Activated T-cell treated with anti-CD3 and anti-CD28 coated beads, Interleukin-2, amount 50 U/mL, for 24 hours (primary cell): Measurements from ENCODE around the gene DXO.
A peak's percentile ranks its signal among the peaks of the same experiment; 100 is the strongest.
"Not testable (repeated sequence)": the region's sequence is repeated elsewhere in the genome, so short reads cannot be mapped to it uniquely, and the experiment has no call there.

ENCODE experiments used
- DNase-seq: peaks from one replicate; pipeline ENCODE4 v3.0.0-alpha.2; 2020
- H3K27ac Mint-ChIP-seq: 2 replicates; pipeline ENCODE4 v1.8.0; 2020; ENCODE audit warnings: mild to moderate bottlenecking, mixed read lengths
- H3K27me3 Mint-ChIP-seq: 2 replicates; pipeline ENCODE4 v1.8.0; 2020; ENCODE audit warnings: mixed read lengths
- H3K36me3 Mint-ChIP-seq: 2 replicates; pipeline ENCODE4 v1.8.0; 2020; ENCODE audit warnings: low read depth, mixed read lengths
- H3K4me1 Mint-ChIP-seq: 2 replicates; pipeline ENCODE4 v1.8.0; 2020; ENCODE audit warnings: low read depth, mixed read lengths
- H3K4me3 Mint-ChIP-seq: 2 replicates; pipeline ENCODE4 v1.8.0; 2020; ENCODE audit warnings: mild to moderate bottlenecking, moderate library complexity, mixed read lengths
- H3K9me3 Mint-ChIP-seq: 2 replicates; pipeline ENCODE4 v1.8.0; 2020; ENCODE audit warnings: mixed read lengths

The DXO gene

DNA sequence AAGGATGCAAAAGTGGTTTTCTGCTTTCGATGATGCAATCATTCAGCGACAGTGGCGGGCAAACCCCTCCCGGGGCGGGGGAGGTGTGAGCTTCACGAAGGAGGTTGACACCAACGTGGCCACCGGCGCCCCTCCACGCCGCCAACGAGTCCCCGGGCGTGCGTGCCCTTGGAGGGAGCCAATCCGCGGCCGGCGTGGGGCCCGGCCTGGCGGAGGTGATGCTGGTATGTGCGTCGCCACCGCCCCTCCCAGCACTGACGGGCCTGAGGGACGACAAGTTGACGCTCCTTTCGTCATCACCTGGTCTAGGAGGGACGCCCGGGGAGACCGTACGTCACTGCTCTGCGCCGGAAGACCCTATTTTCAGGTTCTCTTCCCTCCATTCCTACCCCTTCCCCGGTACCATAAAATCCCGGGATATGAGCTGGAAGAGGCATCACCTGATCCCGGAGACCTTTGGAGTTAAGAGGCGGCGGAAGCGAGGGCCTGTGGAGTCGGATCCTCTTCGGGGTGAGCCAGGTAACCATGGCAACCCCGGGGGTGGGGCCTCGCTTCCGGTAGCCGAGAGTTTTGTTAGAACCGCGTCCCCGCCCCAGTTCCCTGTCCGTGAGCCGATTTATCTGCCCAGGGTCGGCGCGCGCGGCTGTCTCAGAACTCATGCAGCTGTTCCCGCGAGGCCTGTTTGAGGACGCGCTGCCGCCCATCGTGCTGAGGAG lies at the start of gene DXO:
Gene DXO, minus strand, starts transcription at position 146 of the 716 bp plus-strand sequence. CDS start 463 bp downstream, outside the sequence.
- no peaks in the 10 kb centered on the region for H3K27me3 Mint-ChIP-seq
- H3K9me3 Mint-ChIP-seq = no peaks in the 10 kb centered on the region
- peak within 1 kb of the TSS; percentile 96 for H3K4me3 Mint-ChIP-seq
- peaks cover 79% of the 10 kb centered on the region for H3K36me3 Mint-ChIP-seq
- DNase-seq = peak; percentile 98
- peaks cover 50% of the 10 kb centered on the region for H3K4me1 Mint-ChIP-seq
- H3K27ac Mint-ChIP-seq = peak within 1 kb of the TSS; percentile 100

DNA sequence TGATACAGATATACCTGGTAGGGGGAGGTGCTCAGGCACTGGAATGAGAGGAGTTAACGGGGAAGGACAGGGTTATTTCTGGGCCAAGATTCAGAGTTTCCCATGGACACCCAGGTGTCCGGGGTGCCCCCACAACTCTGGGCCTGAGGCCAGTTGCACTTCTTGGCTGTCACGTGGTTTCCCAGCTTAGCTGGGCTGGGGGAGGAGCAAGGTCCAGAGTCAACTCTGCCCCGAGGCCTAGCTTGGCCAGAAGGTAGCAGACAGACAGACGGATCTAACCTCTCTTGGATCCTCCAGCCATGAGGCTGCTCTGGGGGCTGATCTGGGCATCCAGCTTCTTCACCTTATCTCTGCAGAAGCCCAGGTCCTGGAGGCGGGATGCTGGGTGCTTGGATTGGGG lies 42.6 kb upstream of the DXO start, which contains the start of gene C4B:
Gene C4B, plus strand, starts transcription at position 249 of the 400 bp plus-strand sequence. Its CDS starts 51 bp downstream, at position 300.
- not testable (repeated sequence) for DNase-seq, H3K4me1 Mint-ChIP-seq, H3K36me3 Mint-ChIP-seq, H3K27me3 Mint-ChIP-seq, H3K27ac Mint-ChIP-seq, H3K9me3 Mint-ChIP-seq, H3K4me3 Mint-ChIP-seq

DNA sequence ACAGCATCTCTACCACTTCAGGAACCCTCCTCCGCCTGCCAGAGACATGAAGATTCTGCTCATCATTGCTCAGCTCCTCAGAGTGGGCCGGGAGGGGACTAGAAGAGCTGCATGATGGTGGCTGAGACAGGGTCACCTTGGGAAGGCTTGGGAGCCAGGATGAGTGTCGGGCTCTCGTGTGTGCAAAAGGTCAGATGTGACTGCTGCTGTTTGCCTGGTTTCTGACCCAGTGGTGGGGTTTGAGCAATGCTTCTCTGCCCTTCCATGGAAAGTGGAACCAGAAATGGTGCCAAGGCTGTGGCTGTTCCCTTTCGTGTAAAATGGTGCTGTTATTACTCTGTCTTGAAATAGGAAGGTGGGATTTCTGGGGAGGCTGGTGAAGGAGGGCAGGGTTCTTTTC lies 41.8 kb upstream of the DXO start:
- H3K27ac Mint-ChIP-seq, H3K36me3 Mint-ChIP-seq, H3K4me1 Mint-ChIP-seq, DNase-seq, H3K4me3 Mint-ChIP-seq, H3K9me3 Mint-ChIP-seq, H3K27me3 Mint-ChIP-seq: not testable (repeated sequence)

DNA sequence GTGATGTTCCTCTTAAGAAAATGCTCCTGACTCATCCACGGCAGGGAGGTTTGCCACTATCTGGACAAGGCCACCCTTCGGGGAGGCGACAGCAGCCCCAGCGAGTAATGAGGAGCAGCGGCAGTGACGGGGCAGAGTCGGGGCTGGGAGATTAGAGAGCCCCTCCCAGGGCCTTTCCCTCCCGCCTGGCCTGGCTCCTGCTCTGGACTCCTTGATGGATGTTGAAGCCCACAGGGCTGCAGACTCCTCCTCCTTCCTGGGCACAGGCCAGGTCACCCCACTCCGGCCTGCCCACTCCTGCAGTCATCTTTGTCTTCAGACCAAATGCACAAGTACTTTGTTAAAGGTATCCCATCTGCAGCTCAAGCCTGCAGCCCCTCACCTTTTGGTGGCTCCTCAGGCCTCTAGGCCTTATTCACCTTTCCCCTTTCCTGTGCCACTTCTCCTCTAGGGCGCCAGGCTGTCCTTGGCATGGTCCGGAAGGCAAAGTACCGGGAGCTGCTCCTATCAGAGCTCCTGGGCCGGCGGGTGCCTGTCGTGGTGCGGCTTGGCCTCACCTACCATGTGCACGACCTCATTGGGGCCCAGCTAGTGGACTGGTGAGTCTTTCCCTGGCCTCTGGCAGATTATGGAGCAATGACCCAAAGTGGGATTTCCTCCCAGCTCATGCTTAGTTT lies 41.1 kb upstream of the DXO start:
- not testable (repeated sequence) for H3K27ac Mint-ChIP-seq, H3K36me3 Mint-ChIP-seq, H3K9me3 Mint-ChIP-seq, H3K4me3 Mint-ChIP-seq, DNase-seq, H3K27me3 Mint-ChIP-seq, H3K4me1 Mint-ChIP-seq

DNA sequence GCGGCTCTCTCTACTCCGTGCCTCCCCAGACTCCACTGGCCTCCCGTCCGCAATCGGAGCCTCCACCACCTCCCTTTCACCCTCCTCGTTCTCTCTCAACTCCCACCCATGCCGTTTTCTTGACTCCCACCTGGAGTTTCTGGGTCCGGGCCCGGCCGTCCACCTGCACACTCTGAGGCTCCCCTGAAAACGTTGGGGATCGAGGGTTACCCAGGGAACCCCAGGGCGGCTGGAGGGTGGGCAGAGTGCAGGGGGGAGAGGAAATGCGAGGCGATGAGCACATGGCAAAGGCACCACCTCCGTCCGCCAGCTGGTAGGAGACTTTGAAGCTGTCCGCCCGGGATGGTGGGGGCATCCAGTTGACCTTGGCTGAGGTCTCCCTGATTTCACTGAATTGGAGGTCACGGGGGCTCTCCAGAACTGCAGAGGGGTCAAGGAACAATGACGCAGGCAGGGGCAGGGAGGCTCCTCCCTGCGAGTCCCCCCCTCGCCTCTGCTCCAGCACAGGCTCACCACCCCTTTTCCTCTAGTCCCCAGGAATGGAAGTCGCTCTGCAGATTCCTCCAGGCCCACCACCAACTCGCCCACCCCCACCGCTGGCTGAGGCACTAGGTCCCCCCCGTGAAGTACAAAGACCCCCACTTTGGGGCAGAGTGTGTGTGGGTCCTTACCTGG lies 39.1 kb upstream of the DXO start:
- H3K9me3 Mint-ChIP-seq = not testable (repeated sequence)

DNA sequence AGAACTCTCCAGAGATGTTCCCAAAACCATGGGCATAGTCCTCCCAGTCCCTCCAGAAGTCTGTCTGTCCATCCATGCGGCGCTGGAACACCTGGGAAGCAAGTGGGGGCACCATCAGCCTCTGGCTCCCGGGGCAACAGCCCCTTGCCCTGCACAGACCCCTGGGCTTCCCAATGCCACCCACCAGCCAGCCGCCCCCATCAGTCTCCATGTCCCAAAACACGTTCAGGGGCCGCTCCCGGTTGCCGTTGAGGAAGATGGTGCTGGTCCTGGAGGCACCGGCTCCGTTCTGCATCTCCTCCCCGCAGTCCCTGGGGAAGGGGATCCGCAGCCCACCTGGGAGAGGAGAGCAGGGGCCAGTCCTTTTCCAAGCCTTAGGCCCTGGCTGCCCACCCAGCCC lies 37.6 kb upstream of the DXO start:
- not testable (repeated sequence) for H3K9me3 Mint-ChIP-seq, H3K27ac Mint-ChIP-seq, DNase-seq, H3K36me3 Mint-ChIP-seq, H3K4me3 Mint-ChIP-seq, H3K4me1 Mint-ChIP-seq, H3K27me3 Mint-ChIP-seq

More for the DNA sequence above, 39.1 kb upstream of the DXO start:
- not testable (repeated sequence) for H3K4me3 Mint-ChIP-seq, H3K36me3 Mint-ChIP-seq, H3K4me1 Mint-ChIP-seq, H3K27me3 Mint-ChIP-seq, DNase-seq, H3K27ac Mint-ChIP-seq

DNA sequence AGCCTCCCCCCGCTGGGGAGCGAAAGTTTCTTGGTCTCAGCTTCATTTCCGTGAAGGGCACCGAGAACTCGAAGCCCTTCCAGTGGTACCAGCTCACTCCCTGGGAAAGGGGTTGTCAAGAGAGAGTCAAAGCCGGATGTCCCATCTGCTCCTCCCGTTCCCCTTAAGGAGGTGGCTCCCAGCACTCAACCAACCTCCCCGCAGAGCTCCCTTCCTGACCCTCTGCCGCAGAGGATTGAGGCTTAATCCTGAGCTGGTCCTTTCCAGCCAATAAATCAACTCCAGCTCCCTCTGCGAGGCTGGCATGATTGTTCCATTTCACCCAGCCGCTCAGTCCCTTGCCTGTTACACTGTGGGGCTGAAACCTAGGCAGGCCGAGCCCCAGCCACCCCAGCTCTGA lies 36.7 kb upstream of the DXO start:
- not testable (repeated sequence) for H3K27me3 Mint-ChIP-seq, H3K27ac Mint-ChIP-seq, H3K4me3 Mint-ChIP-seq, H3K4me1 Mint-ChIP-seq, H3K9me3 Mint-ChIP-seq, H3K36me3 Mint-ChIP-seq, DNase-seq

DNA sequence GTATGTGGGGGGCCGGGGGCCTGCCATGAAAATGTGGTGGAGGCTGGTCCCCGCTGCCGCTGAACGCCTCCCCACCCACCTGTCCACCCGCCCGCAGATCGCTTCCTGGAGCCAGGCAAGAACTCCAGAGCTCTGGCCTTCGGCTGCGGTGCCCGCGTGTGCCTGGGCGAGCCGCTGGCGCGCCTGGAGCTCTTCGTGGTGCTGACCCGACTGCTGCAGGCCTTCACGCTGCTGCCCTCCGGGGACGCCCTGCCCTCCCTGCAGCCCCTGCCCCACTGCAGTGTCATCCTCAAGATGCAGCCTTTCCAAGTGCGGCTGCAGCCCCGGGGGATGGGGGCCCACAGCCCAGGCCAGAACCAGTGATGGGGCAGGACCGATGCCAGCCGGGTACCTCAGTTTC lies 36.1 kb upstream of the DXO start:
- DNase-seq, H3K4me3 Mint-ChIP-seq, H3K27me3 Mint-ChIP-seq, H3K4me1 Mint-ChIP-seq, H3K9me3 Mint-ChIP-seq, H3K36me3 Mint-ChIP-seq, H3K27ac Mint-ChIP-seq: not testable (repeated sequence)

DNA sequence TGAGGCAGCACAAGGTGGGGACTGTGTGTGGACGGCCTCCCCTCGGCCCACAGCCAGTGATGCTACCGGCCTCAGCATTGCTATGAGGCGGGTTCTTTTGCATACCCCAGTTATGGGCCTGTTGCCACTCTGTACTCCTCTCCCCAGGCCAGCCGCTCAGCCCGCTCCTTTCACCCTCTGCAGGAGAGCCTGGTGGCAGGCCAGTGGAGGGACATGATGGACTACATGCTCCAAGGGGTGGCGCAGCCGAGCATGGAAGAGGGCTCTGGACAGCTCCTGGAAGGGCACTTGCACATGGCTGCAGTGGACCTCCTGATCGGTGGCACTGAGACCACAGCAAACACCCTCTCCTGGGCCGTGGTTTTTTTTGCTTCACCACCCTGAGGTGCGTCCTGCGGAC lies 35.1 kb upstream of the DXO start:
- DNase-seq, H3K4me1 Mint-ChIP-seq, H3K27ac Mint-ChIP-seq, H3K36me3 Mint-ChIP-seq, H3K27me3 Mint-ChIP-seq, H3K4me3 Mint-ChIP-seq, H3K9me3 Mint-ChIP-seq: not testable (repeated sequence)

DNA sequence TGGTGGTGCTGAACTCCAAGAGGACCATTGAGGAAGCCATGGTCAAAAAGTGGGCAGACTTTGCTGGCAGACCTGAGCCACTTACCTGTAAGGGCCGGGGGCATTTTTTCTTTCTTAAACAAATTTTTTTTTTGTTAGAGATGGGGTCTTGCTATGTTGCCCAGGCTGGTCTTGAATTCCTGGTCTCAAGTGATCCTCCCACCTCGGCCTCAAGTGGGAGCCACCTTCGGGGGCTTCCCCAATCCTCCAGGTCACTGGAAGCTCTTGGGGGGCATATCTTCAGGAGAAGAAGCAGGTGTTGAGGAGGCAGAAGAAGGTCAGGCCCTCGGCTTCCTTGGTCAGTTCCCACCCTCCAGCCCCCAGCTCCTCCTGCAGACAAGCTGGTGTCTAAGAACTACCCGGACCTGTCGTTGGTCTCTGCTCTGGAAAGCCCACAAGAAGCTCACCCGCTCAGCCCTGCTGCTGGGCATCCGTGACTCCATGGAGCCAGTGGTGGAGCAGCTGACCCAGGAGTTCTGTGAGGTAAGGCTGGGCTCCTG lies 34.1 kb upstream of the DXO start:
- H3K27me3 Mint-ChIP-seq, H3K4me3 Mint-ChIP-seq, H3K4me1 Mint-ChIP-seq, H3K27ac Mint-ChIP-seq, H3K9me3 Mint-ChIP-seq, DNase-seq, H3K36me3 Mint-ChIP-seq: not testable (repeated sequence)

DNA sequence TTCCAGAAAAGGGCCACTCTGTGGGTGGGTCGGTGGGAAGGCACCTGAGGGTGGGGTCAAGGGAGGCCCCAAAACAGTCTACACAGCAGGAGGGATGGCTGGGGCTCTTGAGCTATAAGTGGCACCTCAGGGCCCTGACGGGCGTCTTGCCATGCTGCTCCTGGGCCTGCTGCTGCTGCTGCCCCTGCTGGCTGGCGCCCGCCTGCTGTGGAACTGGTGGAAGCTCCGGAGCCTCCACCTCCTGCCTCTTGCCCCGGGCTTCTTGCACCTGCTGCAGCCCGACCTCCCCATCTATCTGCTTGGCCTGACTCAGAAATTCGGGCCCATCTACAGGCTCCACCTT lies 33.6 kb upstream of the DXO start:
- H3K4me1 Mint-ChIP-seq, H3K27me3 Mint-ChIP-seq, H3K27ac Mint-ChIP-seq, DNase-seq, H3K4me3 Mint-ChIP-seq, H3K36me3 Mint-ChIP-seq, H3K9me3 Mint-ChIP-seq: not testable (repeated sequence)

DNA sequence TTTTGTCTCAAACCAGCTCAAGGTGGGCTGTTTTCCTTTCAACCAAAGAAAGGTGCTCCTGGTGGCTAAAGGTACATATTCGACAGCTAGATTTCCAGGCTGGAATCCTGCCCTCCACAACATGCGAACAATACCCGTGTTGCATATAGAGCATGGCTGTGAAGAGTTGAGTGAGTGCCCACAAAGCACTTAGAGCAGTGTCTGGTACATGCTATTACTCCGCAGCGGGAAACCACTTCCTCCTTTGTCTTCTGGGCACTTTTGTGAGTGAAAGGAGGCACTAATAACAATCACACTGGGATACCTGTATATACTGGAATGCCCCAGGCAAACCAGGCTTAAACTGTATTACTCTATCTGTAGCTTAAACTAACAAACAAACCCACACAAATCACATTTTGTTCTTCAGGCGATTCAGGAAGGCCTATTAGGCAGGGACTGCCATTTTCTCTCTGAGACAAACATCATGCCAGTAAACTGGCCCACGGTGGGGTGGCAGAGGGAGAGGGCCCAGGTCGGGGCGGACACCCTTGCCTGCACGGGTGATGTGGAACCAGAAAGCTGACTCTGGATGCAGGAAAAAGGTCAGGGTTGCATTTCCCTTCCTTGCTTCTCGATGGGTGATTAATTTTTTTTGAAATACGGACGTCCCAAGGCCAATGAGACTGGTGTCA lies 33.1 kb upstream of the DXO start:
- H3K27ac Mint-ChIP-seq, H3K9me3 Mint-ChIP-seq, H3K4me3 Mint-ChIP-seq, DNase-seq, H3K4me1 Mint-ChIP-seq, H3K27me3 Mint-ChIP-seq, H3K36me3 Mint-ChIP-seq: not testable (repeated sequence)

DNA sequence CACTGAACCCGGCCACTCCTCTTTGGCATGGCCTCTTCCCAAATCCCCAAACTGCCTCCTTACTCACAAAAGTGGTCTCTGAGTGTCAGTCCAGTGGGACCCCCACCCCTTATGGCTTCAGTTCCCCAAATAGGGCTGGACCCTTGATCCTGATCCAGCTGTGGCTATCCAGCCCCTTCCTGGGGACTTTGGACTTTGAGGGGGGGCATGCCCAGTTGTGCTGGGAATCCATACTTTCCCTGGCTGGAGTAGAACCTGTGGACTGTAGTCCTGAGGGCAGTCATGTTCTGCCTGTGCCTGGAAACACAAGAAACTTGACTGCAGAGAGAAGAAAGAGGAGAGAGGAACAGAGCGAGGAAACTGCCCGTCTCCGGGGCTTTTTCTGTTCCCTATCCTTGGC lies 32.5 kb upstream of the DXO start:
- not testable (repeated sequence) for H3K4me1 Mint-ChIP-seq, H3K36me3 Mint-ChIP-seq, H3K4me3 Mint-ChIP-seq, H3K27ac Mint-ChIP-seq, DNase-seq, H3K9me3 Mint-ChIP-seq, H3K27me3 Mint-ChIP-seq

DNA sequence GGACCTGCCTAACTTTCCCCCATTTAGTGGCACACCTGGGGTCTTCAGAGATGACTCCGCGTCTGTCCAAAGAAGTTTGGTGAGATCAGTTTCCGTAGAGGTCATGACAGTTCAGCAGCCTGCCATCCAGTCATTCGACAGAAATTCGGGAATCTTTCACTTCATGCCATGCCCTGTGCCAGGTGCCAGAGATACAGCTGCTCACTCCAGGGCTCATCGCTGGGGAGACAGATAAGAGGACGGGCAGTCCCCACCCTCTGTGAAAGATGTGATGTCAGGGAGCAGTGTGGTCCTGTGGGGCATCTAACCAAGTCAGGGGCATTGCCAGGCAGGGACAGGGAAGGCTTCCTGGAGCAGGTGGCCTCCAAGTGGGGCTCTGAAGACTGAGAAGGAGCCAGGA lies 31.4 kb upstream of the DXO start:
- not testable (repeated sequence) for H3K9me3 Mint-ChIP-seq, H3K36me3 Mint-ChIP-seq, H3K27me3 Mint-ChIP-seq, DNase-seq, H3K4me3 Mint-ChIP-seq, H3K4me1 Mint-ChIP-seq, H3K27ac Mint-ChIP-seq
